ENCODE data around the gene DNPH1.
A peak's percentile ranks its signal among the peaks of the same experiment; 100 is the strongest.

Gene DNPH1

GRCh38 chr6:43228951-43229802, at the start of gene DNPH1:
DNPH1 (minus strand) TSS chr6:43229481; CDS start chr6:43229456, 25 bp downstream.
- peak; percentile 71 to 74 for DNase-seq (ENCODE audit: low read depth in 2 of 2)

GRCh38 chr6:43278524-43279078, 49.3 kb upstream of the DNPH1 start:
- no peak for DNase-seq (ENCODE audit: low read depth in 2 of 2)

GRCh38 chr6:43277643-43278523, 48.6 kb upstream of the DNPH1 start:
- no peak for DNase-seq (ENCODE audit: low read depth in 2 of 2)

- no peak for DNase-seq (ENCODE audit: low read depth in 2 of 2)
Measured at GRCh38 chr6:43277306-43277642, 48.0 kb upstream of the DNPH1 start.

- DNase-seq (ENCODE audit: low read depth in 2 of 2): no peak
Measured at GRCh38 chr6:43276577-43277305, 47.5 kb upstream of the DNPH1 start.

- DNase-seq (ENCODE audit: low read depth in 2 of 2): no peak
Measured at GRCh38 chr6:43275801-43276576, 46.7 kb upstream of the DNPH1 start.

GRCh38 chr6:43274916-43275597, 45.8 kb upstream of the DNPH1 start:
- no peak for DNase-seq (ENCODE audit: low read depth in 2 of 2)

- no peak for DNase-seq (ENCODE audit: low read depth in 2 of 2)
Measured at GRCh38 chr6:43274127-43274915, 45.0 kb upstream of the DNPH1 start.

GRCh38 chr6:43273707-43274106, 44.4 kb upstream of the DNPH1 start:
- no peak for DNase-seq (ENCODE audit: low read depth in 2 of 2)

- DNase-seq (ENCODE audit: low read depth in 2 of 2): no peak
Measured at GRCh38 chr6:43271944-43272343, 42.7 kb upstream of the DNPH1 start.

GRCh38 chr6:43271103-43271815, 42.0 kb upstream of the DNPH1 start:
- DNase-seq (ENCODE audit: low read depth in 2 of 2): no peak

GRCh38 chr6:43269273-43270007, 40.2 kb upstream of the DNPH1 start:
- peak in 1 of 2 donors; percentile 35 for DNase-seq (ENCODE audit: low read depth in 2 of 2)

GRCh38 chr6:43268782-43269272, 39.5 kb upstream of the DNPH1 start:
- DNase-seq (ENCODE audit: low read depth in 2 of 2): no peak

- DNase-seq (ENCODE audit: low read depth in 2 of 2): no peak
Measured at GRCh38 chr6:43268355-43268700, 39.0 kb upstream of the DNPH1 start.

GRCh38 chr6:43267619-43268354, 38.5 kb upstream of the DNPH1 start:
- no peak for DNase-seq (ENCODE audit: low read depth in 2 of 2)

GRCh38 chr6:43265564-43265963, 36.3 kb upstream of the DNPH1 start:
- no peak for DNase-seq (ENCODE audit: low read depth in 2 of 2)

- no peak for DNase-seq (ENCODE audit: low read depth in 2 of 2)
Measured at GRCh38 chr6:43264599-43265145, 35.4 kb upstream of the DNPH1 start.
